ENCODE results near the gene APOA4.

Gene APOA4

DNA sequence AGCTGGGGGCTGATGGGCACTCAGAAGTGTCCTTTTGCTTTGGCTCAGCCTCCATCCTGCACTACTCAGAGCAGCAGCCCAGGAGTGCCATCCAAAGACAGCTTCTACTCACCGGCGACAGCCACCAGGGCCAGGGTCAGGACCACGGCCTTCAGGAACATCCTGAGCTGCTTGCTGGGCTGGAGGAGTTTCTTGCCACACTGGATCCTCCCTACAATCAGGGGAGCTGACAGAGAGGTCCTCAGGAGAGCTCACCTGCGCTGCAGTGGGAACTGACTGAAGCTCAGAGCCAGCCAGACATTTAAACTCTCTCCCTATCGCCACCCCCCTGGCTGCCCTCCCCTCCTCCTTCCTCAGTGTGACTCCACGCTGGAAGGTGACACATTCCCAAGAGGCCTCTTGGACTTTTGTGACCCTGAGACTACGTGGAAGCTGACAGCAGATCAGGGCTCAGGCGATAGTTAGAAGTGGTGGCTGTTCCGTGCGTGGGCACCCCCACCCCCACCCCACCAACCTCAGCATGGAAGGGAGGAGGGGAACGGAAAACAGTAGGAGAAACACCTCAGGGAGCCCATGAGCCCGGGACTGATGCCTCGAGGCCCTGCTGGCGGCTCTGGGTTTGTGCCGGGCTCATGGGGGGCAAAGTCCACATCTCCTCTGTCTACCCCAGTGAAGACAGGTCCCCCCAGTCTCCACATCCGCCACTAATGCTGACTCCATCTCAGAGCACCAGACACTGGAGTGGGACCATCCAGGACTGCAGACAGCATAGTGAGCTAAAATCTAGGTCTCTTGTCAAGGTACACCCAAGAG is at the start of gene APOA4:
Gene APOA4 (minus strand): TSS at position 274 of the 813 bp plus-strand sequence. CDS start 113 bp downstream, at position 161.
- no peak within 1 kb of the TSS for H3K4me3 ChIP-seq (replicated peaks; ENCODE audit: low read depth, low read length)
- TF ChIP-seq, protein P1, sequence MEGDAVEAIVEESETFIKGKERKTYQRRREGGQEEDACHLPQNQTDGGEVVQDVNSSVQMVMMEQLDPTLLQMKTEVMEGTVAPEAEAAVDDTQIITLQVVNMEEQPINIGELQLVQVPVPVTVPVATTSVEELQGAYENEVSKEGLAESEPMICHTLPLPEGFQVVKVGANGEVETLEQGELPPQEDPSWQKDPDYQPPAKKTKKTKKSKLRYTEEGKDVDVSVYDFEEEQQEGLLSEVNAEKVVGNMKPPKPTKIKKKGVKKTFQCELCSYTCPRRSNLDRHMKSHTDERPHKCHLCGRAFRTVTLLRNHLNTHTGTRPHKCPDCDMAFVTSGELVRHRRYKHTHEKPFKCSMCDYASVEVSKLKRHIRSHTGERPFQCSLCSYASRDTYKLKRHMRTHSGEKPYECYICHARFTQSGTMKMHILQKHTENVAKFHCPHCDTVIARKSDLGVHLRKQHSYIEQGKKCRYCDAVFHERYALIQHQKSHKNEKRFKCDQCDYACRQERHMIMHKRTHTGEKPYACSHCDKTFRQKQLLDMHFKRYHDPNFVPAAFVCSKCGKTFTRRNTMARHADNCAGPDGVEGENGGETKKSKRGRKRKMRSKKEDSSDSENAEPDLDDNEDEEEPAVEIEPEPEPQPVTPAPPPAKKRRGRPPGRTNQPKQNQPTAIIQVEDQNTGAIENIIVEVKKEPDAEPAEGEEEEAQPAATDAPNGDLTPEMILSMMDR (IDR thresholded peaks at IDR 0.05; ENCODE audit: low read depth, low read length, missing control alignments), result no peak
- DNase-seq (ENCODE audit: extremely low read depth, low read depth), result no peak

DNA sequence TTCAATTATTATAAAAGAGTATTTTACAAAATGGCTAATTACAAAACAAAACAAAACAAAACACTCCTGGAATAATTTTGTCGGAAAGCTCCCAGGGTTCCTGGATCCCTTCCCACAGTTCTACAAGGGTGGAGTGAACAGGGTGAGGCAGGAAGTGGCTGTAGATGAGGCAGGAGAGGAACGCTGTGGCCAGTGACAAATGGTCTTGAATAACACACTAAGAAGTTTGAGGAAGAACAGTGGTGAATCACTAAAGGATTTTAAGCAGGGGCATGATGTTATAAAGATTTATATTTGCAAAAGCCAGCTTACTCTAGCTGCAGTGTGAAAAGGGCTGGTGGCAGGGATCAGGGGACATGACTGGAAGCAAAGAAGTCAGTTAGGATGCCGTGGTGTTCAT is 48.1 kb upstream of the APOA4 start:
- DNase-seq (ENCODE audit: extremely low read depth, low read depth), result peak; percentile 53

DNA sequence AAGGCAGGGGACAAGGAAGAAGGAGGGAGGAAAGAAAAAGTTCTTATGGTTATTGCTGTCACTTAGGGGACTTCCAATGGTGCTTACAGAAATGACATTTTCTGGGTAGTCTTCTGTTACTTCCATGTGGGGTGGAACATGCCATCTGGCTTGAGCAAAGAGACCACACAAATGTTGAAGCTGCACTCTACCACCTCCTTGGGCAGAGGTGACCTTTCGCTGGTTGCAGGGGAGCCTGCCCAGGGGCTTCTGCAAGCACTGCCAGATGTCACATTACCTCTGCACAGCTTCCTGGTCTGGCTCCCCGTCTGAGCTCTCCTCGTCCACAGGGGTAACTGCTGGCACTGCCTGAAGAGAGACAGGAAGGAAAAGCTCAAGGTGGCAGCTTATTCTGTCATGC is 47.0 kb upstream of the APOA4 start:
- TF ChIP-seq, protein P1 (IDR thresholded peaks at IDR 0.05; ENCODE audit: low read depth, low read length, missing control alignments), result no peak
- DNase-seq (ENCODE audit: extremely low read depth, low read depth), result no peak
- no peak overlapping the region for H3K4me3 ChIP-seq (replicated peaks; ENCODE audit: low read depth, low read length)

More for the DNA sequence above, 48.1 kb upstream of the APOA4 start:
- no peak overlapping the region for H3K4me3 ChIP-seq (replicated peaks; ENCODE audit: low read depth, low read length)
- TF ChIP-seq, protein P1 (IDR thresholded peaks at IDR 0.05; ENCODE audit: low read depth, low read length, missing control alignments), result no peak

DNA sequence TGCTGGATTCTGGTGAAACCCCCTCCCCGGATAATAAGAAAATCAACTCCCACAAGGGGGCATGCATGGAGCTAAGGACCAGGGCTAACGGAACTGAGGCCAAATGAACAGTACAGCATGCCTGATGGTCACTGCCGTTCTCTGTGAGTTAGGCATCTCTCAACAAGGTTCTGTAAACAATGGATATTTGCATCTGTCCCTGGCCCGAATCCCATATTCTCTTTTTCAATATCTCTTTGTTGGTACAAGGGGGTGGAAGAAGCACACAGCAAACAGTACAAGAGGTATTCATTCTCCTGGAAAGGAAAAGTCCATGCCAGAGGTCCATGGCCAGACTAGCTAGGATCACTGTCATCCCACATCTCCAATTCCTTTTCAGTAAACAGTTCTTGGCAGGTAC is 46.5 kb upstream of the APOA4 start:
- no peak overlapping the region for H3K4me3 ChIP-seq (replicated peaks; ENCODE audit: low read depth, low read length)
- DNase-seq (ENCODE audit: extremely low read depth, low read depth), result no peak
- TF ChIP-seq, protein P1 (IDR thresholded peaks at IDR 0.05; ENCODE audit: low read depth, low read length, missing control alignments), result no peak

DNA sequence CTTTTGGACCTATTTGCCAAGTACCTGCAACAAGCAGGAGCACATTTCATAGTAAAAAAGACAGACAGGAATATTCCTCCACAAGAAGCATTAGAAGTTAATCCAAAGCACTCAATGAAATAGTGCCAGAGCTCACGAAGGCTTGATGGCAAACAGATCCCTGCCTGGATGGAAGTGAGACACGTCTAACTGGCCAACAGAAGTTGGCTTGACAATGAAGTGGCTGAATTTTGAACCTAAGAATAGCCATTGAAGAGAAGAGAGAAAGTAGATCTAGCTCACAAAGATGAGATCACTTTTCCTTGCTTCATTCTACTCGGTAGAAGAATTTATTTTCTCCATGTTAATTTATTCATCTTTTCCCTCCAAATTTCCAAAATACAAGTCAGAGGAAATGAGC is 45.0 kb upstream of the APOA4 start:
- no peak for DNase-seq (ENCODE audit: extremely low read depth, low read depth)
- TF ChIP-seq, protein P1 (IDR thresholded peaks at IDR 0.05; ENCODE audit: low read depth, low read length, missing control alignments), result no peak

DNA sequence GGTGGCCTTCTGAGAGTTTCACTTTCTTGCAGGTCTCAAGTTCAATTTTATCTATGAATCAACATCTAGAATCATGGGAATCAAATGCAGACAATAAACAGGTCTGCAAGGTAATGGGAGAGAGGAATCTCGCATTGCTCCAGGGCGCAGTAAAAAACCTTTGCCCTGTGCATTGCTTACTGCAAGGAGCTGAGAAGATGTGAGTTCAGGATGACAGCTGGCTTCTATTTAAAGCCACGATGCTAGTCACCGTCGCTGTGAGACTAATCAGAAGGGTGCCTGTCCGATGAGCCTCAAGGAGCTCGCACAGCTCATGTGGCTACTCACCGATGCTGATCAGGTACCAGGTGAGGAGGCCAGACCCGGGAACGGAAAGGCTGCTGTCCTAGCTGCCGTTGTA is 44.5 kb upstream of the APOA4 start:
- H3K4me3 ChIP-seq (replicated peaks; ENCODE audit: low read depth, low read length), result no peak overlapping the region
- no peak for DNase-seq (ENCODE audit: extremely low read depth, low read depth)
- TF ChIP-seq, protein P1 (IDR thresholded peaks at IDR 0.05; ENCODE audit: low read depth, low read length, missing control alignments), result no peak

More for the DNA sequence above, 45.0 kb upstream of the APOA4 start:
- H3K4me3 ChIP-seq (replicated peaks; ENCODE audit: low read depth, low read length), result no peak overlapping the region

All from HFF-Myc (cell line).